ENCODE measurements around the gene TMEM17. TPM values are rescaled to one million over a fixed set of nuclear protein-coding genes. Genes with fewer than 3 reads are reported as not detected.

Gene TMEM17
- total and polyA plus RNA-seq, 8 donors = 1.8 to 5.0 (median 3.8) TPM

DNA sequence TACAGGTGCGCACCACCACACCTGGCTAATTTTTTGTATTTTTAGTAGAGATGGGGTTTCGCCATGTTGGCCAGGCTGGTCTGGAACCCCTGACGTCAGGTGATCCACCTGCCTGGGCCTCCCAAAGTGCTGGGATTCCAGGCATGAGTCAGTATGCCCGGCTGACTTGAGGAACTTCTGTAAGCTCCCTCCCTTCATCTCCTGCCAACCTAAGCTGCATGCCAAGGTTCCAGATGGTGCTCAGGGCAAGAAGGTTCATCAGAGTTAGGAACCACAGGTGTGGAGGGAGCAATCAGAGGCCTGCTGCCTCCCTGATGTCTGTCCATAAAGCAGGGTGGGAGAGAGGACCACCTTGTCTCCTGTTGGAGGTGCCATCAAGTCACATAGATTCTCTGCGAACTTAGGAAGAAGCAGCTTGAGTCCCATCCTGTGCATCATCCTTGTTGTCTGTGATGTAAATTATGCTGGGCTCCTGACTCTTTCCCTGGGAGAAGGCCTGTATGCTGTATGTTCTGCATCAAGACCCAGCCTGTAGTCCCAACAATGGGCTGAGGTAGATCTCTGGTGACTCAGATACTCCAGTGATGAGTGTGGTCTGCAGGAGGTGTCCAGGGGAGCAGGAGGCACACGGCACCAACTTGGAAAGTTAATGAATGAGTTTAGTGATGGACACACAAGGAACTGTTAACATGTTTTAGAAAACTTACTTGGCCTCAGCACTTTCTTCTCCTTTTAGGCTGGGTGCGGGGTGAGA is 53.1 kb downstream of the TMEM17 start:
- Histone ChIP-seq H3K4me1 (peaks cover 0 to 11% of the 10 kb centered on the region in 2 donors), H3K4me3 (no peak overlapping the region), H3K27ac (no peak overlapping the region), H3K9me3 (no peaks in the 10 kb centered on the region), H3K27me3 (no peaks in the 10 kb centered on the region), H3K36me3 (no peaks in the 10 kb centered on the region)
- TF ChIP-seq, protein P1, sequence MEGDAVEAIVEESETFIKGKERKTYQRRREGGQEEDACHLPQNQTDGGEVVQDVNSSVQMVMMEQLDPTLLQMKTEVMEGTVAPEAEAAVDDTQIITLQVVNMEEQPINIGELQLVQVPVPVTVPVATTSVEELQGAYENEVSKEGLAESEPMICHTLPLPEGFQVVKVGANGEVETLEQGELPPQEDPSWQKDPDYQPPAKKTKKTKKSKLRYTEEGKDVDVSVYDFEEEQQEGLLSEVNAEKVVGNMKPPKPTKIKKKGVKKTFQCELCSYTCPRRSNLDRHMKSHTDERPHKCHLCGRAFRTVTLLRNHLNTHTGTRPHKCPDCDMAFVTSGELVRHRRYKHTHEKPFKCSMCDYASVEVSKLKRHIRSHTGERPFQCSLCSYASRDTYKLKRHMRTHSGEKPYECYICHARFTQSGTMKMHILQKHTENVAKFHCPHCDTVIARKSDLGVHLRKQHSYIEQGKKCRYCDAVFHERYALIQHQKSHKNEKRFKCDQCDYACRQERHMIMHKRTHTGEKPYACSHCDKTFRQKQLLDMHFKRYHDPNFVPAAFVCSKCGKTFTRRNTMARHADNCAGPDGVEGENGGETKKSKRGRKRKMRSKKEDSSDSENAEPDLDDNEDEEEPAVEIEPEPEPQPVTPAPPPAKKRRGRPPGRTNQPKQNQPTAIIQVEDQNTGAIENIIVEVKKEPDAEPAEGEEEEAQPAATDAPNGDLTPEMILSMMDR (IDR thresholded peaks at IDR 0.05) = no peak
- no peak for ATAC-seq
- no peak for DNase-seq
- intact Hi-C loops (cut with DNase I) = no loop called here

DNA sequence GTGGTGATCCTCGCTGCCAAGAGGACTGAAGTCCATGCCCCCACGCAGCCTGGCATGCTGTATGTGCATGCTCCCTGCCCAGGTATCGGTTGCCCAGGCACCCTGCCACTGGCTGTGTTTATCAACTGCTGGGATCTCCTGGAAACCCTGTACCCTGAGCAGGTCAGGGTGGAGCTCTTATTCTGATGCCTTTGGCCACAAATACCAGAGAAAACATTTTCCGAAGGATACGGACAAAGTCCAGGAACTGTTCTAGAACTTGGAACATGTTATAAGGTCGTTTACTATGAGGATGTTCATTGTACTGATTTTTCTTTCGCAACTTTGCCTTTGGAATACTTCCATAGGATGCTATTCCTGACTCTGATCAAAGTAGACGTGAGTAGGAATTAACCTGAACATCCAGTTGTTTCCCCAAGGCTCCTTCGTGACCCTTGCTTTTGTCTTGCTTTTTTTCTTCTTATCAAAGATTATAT is 55.2 kb downstream of the TMEM17 start:
- H3K27ac ChIP-seq = no peak overlapping the region
- H3K27me3 ChIP-seq = no peaks in the 10 kb centered on the region
- H3K36me3 ChIP-seq = no peaks in the 10 kb centered on the region
- DNase-seq = no peak
- H3K4me1 ChIP-seq = no peaks in the 10 kb centered on the region
- no peak overlapping the region for H3K4me3 ChIP-seq
- ATAC-seq = no peak
- H3K9me3 ChIP-seq = no peaks in the 10 kb centered on the region
- intact Hi-C loops (cut with DNase I) = no loop called here
- TF ChIP-seq, protein P1 (IDR thresholded peaks at IDR 0.05) = no peak

Other genes starting within 250 kb of the TMEM17 start
- 10 to 100 TPM; 37.4 to 39.5 TPM for gene EHBP1, start 199.5 kb upstream of the TMEM17 start, total RNA-seq
- gene EHBP1, start 199.5 kb upstream of the TMEM17 start, polyA plus RNA-seq (ENCODE audit: insufficient read length in 6 of 6) = 10 to 100 TPM; 35.4 to 48.9 (median 40.8) TPM